C1 segment of cervical spinal cord (tissue), 14 donors: Measurements from ENCODE around the gene TTC39B.

Experiments
- DNase-seq, 14 donors: peaks; one replicate each; lab custom pipeline; 2025; lab: John Stamatoyannopoulos, UW

Gene TTC39B

DNA sequence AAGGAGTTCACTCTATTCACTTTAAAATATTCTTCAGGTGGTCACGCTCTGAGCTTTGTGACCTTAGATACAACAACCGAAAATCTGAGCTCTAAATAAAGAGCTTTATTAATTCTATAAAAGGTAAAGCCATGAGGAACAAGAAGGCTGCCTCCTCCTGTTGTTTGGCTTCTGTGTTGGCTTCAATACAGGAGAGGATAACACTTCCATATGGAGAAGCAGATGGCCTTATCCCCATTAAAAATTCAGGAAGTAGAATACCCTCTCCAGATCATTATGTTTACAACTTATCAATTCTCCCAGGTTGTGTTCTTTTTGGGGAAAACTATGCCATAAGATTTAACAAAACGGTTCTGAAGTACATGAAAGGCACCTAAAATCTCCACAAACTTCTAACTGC is 128.4 kb downstream of the TTC39B start:
- peak in 1 of 14 donors; percentile 88 for DNase-seq

DNA sequence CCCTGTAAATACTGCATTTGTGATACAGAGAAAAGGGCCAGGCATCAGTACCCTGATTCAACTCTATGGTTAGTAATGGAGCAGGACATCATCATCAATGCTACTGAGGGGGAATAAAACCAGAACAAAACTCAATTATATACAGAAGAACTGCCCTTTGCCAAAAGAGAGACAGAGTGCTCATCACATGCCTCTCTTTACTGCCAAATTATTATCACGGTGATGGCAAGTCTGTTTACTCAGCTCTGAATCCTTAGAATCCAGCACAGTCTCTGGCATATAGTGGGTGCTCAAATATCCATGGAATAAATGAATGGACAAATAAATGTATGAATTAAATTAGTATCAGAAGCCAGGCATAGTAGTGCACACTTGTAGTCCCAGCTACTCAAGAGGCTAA is 130.2 kb downstream of the TTC39B start:
- DNase-seq: peak in 1 of 14 donors; percentile 80

DNA sequence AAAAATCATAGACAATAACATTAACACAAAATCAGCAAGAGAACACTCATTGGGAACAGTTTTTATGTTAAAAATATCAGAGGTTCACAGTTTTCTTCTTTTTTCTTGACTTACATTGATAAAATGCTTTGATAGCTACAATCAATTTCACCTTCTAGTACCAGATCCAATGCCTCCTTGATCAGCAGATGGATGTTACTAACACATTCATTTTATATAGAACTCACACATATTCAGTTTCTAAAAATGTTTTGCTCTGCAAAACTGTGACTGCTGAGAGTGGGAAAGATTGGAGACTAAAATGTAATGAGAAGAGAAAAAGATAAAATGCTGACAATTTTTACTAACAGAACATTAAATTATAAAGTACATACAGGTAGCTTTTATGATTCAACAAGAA is 143.1 kb downstream of the TTC39B start:
- DNase-seq: no peak

DNA sequence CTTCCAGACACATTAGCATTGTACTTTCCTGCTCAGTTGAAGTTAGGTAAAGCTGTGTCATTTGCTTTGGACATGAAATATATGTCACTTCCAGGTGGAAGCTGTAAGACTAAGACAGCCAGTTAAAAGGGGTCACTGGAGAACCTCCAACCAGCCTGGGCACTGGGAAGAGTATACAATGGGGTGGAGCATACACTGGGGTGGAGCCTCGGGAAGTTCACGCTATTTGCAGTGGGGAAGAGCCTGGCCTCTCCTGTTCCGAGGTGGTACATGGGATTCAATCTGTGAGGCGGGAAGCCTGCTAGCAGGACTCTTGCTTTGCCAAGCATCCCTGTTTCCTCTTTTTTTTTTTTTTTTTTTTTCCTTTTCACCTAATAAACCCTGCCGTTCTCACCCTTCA is 145.3 kb downstream of the TTC39B start:
- no peak for DNase-seq

DNA sequence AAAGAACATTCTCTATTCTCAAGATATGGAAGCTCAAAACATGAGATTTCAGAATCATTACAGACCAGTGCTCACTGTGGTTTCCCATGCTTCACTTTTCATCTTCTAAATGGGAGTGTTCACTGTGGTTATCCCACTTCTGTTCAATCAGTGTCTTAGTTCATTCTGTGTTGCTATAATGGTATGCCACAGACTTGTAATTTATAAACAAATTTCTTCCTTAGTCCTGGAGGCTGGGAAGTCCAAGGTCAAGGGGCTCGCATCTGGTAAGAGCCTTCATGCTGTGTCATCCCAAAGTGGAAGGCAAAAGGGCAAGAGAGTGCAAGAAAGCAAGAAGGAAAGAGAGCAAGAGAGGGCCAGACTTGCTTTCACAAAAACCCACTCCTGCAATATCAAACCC is 146.3 kb downstream of the TTC39B start:
- no peak for DNase-seq

DNA sequence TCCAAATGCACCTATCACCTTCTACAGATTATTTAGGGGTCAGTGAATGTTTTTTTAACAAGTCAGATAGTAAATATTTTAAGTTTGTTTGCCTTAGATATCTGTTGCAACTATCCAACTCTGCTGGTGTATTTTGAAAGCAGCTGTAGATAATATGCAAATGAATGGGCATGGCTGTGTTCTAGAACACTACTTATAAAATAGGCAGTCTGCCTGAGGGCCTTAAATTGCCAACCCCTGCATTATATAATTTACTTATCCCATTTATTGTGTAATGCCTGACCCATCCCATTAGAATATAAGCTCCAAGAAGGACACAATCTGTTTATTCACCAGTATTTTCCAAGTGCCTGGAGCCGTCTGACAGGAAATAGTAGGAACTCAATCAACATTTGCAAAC is 149.0 kb downstream of the TTC39B start:
- no peak for DNase-seq

DNA sequence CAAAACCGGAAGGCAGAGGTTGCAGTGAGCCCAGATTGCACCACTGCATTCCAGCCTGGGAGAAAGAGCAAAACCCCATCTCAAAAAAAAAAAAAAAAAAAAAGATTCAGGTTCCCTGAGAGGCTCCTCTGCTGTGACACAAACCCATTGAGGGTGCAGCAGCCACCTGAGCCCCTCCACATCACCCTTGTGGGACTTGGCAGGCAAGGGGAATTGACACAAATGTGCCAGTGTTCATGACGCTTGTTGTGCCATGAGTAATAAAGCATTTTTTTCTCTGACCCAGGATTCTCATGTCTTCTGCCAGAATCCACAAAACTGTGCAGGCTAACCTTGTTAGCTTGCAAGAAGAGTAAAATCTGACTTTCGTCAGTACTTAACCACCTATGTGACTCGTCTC is 149.6 kb downstream of the TTC39B start:
- no peak for DNase-seq

DNA sequence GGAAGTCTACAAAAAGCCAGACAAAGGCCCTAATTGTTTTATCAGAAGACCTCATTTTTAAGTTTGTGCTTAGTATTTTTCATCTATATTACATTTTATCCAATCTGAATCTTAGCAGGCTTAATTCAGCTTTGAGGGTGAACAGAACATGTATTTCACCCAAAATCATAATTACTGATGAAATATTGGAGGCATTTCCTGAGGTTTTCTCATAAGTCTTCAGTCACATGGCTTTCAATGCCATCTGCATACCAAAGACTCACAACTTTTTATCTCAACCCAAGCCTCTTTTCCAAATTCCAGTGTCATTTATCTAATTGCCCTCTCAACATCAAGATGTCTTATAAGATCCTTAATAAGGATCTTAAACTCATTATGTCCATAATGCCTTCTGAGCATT is 150.8 kb downstream of the TTC39B start:
- no peak for DNase-seq

DNA sequence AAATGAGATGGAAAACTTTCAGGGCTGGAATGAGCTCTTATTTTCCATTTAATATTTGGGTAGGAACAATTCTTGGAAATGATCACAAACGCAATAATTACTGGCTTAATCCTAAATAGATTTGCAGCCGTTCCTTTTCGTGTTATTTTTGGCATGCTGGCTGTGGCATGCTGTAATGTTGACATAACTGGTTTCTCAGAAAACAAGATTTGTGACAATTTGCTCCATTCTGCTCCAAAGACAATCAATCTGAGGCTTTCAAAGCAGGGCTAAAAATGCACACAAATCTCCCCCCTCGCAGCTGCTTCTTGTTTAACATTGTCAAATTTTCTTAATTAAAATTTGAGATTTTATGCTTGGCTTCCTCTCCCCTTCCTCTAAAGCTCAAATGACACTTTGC is 151.2 kb downstream of the TTC39B start:
- DNase-seq: peak in 1 of 14 donors; percentile 3

DNA sequence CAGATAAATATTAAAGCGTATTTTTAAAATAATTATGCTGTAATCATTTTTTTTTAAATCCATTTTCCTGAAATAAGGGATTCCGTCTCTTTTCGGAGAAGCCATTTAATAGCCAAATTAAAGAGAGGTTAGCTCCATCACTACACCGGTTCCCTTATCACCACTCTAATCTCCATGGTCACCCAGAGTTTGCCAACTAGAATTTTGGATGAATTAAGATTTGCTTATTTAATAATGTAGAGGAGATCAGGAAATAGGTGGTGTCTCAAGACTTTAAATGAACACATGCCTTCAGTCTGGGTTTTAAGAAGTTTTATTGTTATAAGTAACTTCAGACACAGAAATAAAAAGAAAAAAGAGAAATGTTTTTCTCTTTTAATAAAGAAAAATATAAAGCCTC is 151.7 kb downstream of the TTC39B start:
- no peak for DNase-seq

DNA sequence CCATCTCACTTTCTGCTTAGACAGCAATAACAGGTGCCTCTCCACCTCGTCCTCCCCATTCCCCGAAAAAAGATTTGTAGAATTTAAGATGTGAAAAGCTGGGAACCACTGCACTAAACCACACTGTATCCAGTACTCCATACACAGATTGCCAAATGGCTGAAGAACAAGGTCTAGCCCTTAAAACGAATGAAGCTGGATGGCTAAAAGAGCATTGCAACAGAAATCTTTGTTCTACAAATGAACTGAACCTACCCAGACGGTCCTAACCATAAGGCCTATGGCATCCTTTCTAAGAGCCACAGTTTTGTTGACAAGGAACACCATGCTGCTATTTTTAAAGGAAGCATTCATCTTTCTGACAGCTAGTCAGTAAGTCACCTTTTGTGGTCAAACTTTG is 152.3 kb downstream of the TTC39B start:
- no peak for DNase-seq

DNA sequence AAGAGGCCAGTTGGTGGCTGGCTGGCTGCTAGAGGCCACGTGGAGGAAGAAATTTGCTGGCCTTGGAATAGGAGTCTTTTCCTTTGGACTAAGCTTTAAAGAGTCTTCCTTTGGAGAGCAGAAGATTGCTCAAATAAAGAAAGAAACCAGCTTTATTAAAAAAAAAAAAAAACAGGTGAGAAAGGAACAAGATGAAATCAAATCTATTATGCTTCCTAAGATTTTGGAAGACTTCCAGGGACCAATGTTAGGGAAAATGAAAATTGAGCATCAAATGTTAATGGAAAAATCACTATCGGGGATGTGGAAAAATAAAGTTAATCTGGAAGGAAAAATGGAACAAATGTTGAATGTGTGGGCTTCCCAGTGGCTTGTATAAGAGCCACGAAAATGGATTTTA is 153.1 kb downstream of the TTC39B start:
- no peak for DNase-seq

DNA sequence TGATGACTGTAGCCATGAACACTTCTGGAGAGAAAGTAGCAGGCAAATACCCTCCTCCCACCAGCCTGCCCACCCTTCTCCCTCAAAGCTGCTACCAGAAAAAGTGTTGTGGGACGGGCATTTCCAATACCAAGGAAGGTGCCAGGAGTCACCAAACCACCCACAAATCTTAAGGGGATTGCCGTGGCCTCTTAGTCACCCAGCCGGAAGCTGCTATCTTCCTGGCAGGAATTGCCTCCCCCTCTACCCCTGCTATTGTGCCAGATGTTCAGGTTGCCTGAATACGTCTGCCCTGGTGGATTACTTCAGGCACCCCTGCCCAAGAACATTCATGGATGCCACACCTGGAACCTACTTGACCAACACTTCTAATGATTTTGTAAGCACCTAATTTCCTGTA is 156.1 kb downstream of the TTC39B start:
- no peak for DNase-seq

DNA sequence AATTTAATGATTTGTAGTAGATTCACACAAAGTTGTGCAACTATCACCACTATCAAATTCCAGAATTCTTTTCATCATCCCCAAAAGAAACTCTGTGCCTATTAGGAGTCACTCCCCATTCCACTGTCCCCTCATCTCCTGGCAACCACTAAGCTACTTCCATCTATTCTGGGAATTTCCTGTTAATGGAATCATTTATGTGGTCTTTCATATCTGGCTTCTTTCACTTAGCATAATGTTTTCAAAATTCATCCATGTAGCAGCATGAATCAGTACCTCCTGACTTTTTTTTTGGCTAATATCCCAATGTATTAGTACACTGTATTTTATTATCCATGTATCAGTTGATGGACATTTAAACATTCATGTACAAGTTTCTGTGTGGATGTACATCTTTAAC is 157.6 kb downstream of the TTC39B start:
- no peak for DNase-seq

DNA sequence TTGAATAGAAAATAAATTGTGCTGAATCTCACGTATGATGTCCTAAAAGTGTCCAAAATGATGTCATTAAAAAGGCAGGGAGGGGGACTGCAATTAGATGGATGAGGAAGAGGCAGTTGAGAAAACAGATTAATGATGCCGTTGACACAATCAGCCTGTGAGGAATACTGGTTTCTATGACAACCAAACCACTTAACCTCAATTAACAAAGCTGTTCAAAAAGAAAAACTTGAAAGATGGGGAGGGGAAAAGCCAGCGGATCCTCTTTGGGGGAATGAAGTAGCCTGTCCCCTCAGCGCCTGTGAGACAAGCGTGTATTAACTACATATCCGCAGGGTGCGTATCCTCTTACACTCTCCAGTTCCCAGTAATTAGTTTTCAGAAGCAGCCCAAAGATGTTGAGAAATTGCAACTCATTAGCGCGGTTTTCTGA is 160.7 kb downstream of the TTC39B start:
- no peak for DNase-seq

DNA sequence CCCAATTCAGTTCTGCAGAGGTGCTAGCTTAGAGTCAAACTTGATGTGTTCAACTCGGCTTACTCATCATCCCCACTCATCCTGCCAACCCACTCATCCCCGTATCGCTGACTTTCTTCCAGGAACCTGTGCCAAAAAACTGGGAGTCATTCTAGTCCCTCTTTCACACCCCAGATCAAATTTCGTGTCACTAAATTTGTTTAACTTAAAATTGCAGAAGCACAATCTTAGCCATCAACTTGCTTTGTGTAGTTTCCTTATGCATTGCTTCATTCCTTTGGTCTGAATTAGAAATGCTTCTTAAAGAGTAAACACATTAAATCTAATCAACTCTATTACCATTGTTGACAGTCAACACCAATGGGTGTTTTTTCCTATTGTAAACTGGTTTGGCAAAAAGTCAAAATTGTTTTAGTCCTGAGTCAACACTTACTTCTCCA is 162.4 kb downstream of the TTC39B start:
- no peak for DNase-seq

DNA sequence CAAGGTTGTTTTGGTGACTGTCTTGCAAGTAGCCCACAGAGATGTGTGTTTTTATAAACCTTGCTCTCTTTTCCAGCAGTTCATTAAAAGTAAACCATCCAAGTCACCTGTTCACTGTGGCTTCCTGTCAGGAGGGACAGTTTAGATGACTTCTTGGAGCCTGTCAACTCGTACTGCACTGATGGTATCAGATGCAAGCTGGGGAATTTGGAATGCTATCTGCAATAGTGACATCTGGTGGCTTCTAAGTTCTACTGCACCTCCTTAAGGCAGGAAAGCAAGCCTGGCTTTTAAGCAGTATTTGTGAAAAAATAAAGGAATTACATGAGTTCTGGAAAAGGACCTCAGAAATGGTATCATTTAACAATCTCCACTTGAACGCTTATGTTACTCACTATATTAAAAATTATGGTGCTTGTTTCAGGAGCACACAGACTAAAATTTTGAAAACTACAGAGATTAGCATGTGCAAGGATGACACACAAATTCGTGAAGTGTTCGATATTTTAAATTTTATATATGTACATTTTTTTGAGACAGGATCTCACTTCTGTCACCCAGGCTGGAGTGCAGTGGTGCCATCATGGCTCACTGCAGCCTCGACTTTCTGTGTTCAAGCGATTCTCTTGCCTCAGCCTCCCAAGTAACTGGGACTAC is 164.0 kb downstream of the TTC39B start:
- DNase-seq: peak in 2 of 14 donors; percentile 5 to 19

DNA sequence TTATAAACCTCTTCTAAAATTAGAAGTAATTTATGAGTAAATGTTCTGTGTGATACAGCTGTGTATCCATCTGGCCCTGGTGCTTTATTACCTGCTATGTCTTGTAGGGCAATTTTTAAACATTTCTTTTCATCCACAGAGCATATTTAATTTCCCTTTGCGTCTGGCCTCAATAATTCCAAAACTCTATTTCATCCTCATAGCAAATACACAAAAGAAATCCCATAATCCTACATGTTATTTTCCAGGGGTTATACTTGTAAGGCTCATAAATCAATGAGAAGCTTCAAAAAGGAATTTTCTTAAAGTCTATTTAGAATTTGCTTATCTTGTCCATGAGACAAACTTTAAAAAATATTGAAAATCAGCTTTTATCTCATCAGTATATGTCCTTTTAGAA is 167.0 kb downstream of the TTC39B start:
- no peak for DNase-seq

DNA sequence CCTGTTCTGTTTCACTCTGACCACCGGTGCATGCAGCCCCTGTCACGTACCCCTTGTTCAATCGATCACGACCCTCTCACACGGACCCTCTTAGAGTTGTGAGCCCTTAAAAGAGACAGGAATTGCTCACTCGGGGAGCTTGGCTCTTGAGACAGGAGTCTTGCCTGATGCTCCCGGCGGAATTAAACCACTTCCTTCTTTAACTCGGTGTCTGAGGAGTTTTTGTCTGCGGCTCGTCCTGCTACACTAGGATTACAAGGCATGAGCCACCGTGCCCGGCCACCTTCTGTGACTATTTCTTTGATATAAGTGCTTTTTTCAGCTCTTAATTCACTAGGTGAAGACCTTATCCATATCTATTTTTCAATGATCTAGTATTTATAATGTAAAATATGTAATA is 167.5 kb downstream of the TTC39B start:
- no peak for DNase-seq

DNA sequence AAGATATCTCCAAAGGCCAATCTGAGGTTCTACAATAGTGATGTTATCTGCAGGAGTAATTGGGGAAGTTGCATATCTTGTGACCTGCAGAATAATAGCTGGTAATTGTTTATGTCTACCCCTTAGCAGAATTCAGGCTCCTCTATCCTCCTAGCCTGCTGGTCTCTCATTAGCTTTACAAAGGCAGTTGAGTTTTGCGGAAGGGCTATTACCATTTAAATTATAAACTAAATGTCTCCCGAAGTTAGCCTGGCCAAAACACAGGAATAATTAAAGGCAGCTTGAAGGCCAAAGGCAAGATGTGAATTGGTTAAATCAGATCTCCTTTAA is 168.7 kb downstream of the TTC39B start:
- no peak for DNase-seq

DNA sequence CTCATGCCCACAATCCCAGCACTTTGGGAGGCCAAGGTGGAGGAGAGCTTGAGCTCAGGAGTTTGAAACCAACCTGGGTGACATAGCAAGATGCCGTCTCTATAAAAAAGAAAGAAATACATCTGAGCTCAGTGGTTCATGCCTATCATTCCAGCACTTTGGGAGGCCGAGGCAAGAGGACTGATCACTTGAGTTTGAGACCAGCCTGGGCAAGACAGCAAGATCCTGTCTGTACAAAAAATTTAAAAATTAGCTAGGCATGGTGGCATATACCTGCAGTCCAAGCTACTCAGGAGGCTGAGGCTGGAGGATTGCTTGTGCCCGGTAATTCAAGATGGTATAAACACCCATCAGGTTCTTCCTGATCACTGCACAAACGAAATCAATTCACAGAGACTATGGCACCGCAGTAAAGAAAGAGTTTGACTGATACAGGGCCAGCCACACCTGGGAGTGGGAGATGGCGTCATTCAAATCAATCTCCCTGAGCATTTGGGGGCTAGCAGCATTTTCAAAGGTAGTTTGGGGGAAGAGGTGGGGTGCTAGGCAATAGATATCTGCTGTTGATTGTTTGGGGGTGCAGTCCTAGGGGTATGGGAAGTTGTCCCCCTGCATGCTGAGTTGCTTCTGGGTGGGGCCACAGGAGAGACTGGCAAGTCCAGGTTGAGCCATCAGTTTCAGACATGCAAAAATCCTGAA is 169.2 kb downstream of the TTC39B start:
- DNase-seq: no peak

DNA sequence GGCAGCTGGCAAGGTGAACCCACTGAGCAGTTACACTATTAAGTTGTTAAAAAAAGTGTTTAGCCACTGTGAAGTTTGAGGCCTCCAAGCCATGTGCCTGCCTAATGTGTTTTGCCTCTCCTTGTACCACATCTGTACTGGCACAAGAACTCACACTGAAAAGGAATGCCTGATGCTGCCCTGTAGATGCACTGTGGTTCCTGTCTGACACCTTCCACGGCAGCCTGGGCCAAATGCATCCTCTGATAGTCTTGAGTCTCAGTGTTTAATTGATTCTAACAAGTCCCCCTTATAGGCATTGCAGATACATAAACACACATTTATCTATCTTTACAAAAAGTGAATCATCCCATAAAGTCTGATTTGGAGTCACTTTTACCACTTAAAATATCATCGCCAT is 169.9 kb downstream of the TTC39B start:
- DNase-seq: no peak

DNA sequence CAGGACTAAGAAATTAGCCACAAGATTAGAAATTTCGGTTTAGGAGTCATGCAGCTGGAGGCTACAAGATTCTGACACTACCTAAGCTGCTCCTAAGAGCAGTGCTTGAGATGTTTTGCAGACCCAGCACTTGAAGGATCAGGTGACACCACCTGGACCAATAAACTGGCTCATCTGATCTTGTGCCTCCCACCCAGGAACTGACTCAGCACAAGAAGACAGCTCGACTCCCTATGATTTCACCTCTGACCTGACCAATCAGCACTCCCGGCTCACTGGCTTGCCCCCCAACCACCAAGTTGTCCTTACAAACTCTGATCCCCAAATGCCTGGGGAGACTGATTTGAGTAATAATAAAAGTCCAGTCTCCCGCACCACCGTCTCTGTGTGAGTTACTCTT is 170.4 kb downstream of the TTC39B start:
- no peak for DNase-seq
